H9 (cell line): ENCODE measurements around the gene CHEK1. TPM values are rescaled to one million over a fixed set of nuclear protein-coding genes. Genes with fewer than 3 reads are reported as not detected.

ENCODE experiments used
- DNase-seq: peaks from one replicate; pipeline ENCODE4 v3.0.0-alpha.2; 2017
- H2AFZ ChIP-seq: one replicate; pipeline ENCODE4 v1.6.1; 2013; ENCODE audit warnings: mild to moderate bottlenecking, low read length, control low read depth, moderate library complexity
- H2AK5ac ChIP-seq: 2 replicates; pipeline ENCODE4 v1.6.1; 2013; ENCODE audit warnings: low read length, control low read depth, mixed read lengths; ENCODE audit not compliant: insufficient read length
- H2BK120ac ChIP-seq: one replicate; pipeline ENCODE4 v1.6.1; 2013; ENCODE audit warnings: low read depth, mild to moderate bottlenecking, low read length, control low read depth, inconsistent platforms; ENCODE audit not compliant: poor library complexity, severe bottlenecking
- H2BK12ac ChIP-seq: 2 replicates; pipeline ENCODE4 v1.6.1; 2013; ENCODE audit warnings: low read length, control low read depth, mixed read lengths, low read depth; ENCODE audit not compliant: insufficient read length
- H2BK15ac ChIP-seq: 2 replicates; pipeline ENCODE4 v1.6.1; 2013; ENCODE audit warnings: low read depth, low read length, control low read depth
- H2BK20ac ChIP-seq: one replicate; pipeline ENCODE4 v1.6.1; 2013; ENCODE audit warnings: low read depth, mild to moderate bottlenecking, low read length, control low read depth, inconsistent platforms; ENCODE audit not compliant: poor library complexity, severe bottlenecking
- H2BK5ac ChIP-seq: 2 replicates; pipeline ENCODE4 v1.6.1; 2013; ENCODE audit warnings: low read length, control low read depth, mixed read lengths; ENCODE audit not compliant: insufficient read length
- H3K14ac ChIP-seq: 2 replicates; pipeline ENCODE4 v1.6.1; 2013; ENCODE audit warnings: low read length, control low read depth; ENCODE audit not compliant: insufficient read depth
- H3K18ac ChIP-seq: 2 replicates; pipeline ENCODE4 v1.6.1; 2013; ENCODE audit warnings: low read depth, mild to moderate bottlenecking, mixed read lengths, low read length, control low read depth; ENCODE audit not compliant: insufficient read length
- H3K23ac ChIP-seq: 2 replicates; pipeline ENCODE4 v1.6.1; 2013; ENCODE audit warnings: low read length, control low read depth, mixed read lengths, low read depth; ENCODE audit not compliant: insufficient read length
- H3K23me2 ChIP-seq: 2 replicates; pipeline ENCODE4 v1.6.1; 2013; ENCODE audit warnings: low read depth, mild to moderate bottlenecking, mixed read lengths, low read length, control low read depth; ENCODE audit not compliant: insufficient read length, poor library complexity, severe bottlenecking
- H3K27ac ChIP-seq: 2 replicates; pipeline ENCODE4 v1.5.1; 2013; ENCODE audit warnings: low read length, control low read depth, mixed read lengths, low read depth; ENCODE audit not compliant: insufficient read length
- H3K27me3 ChIP-seq: 2 replicates; pipeline ENCODE4 v1.6.1; 2013; ENCODE audit warnings: low read length, control low read depth, inconsistent platforms; ENCODE audit not compliant: insufficient read depth
- H3K4ac ChIP-seq: 2 replicates; pipeline ENCODE4 v1.6.1; 2013; ENCODE audit warnings: low read depth, mild to moderate bottlenecking, control low read depth, inconsistent platforms, low read length, moderate library complexity
- H3K4me1 ChIP-seq: 2 replicates; pipeline ENCODE4 v1.6.1; 2013; ENCODE audit warnings: low read length, control low read depth, inconsistent platforms; ENCODE audit not compliant: insufficient read depth
- H3K4me2 ChIP-seq: 2 replicates; pipeline ENCODE4 v1.6.1; 2013; ENCODE audit warnings: low read length, control low read depth, mixed read lengths; ENCODE audit not compliant: insufficient read length, insufficient read depth
- H3K56ac ChIP-seq: 2 replicates; pipeline ENCODE4 v1.6.1; 2013; ENCODE audit warnings: low read depth, mild to moderate bottlenecking, mixed read lengths, low read length, control low read depth; ENCODE audit not compliant: insufficient read length
- H3K79me1 ChIP-seq: 2 replicates; pipeline ENCODE4 v1.6.1; 2013; ENCODE audit warnings: low read depth, mild to moderate bottlenecking, moderate library complexity, low read length, control low read depth, inconsistent platforms; ENCODE audit not compliant: insufficient read depth, poor library complexity, severe bottlenecking
- H3K79me2 ChIP-seq: 2 replicates; pipeline ENCODE4 v1.6.1; 2013; ENCODE audit warnings: low read length, control low read depth, inconsistent platforms; ENCODE audit not compliant: insufficient read depth
- H3K9ac ChIP-seq: 2 replicates; pipeline ENCODE4 v1.6.1; 2013; ENCODE audit warnings: low read length, control low read depth, mixed read lengths; ENCODE audit not compliant: insufficient read length; ENCODE audit errors: extremely low read depth
- H3K9me3 ChIP-seq: one replicate; pipeline ENCODE4 v1.6.1; 2013; ENCODE audit warnings: low read depth, low read length, inconsistent platforms; ENCODE audit not compliant: control insufficient read depth
- H3T11ph ChIP-seq: one replicate; pipeline ENCODE4 v1.6.1; 2013; ENCODE audit warnings: mild to moderate bottlenecking, low read length, control low read depth, inconsistent platforms
- H4K20me1 ChIP-seq: one replicate; pipeline ENCODE4 v1.6.1; 2013; ENCODE audit not compliant: control insufficient read depth, insufficient read length, insufficient read depth
- H4K5ac ChIP-seq: 2 replicates; pipeline ENCODE4 v1.6.1; 2013; ENCODE audit warnings: low read depth, mild to moderate bottlenecking, mixed read lengths, low read length, control low read depth; ENCODE audit not compliant: insufficient read length
- H4K8ac ChIP-seq: replicated peaks from 2 replicates; pipeline ENCODE4 v1.6.1; 2013; ENCODE audit warnings: low read length, control low read depth, mixed read lengths, low read depth; ENCODE audit not compliant: insufficient read length
- H4K91ac ChIP-seq: 2 replicates; pipeline ENCODE4 v1.6.1; 2013; ENCODE audit warnings: low read depth, mild to moderate bottlenecking, moderate library complexity, mixed read lengths, low read length, control low read depth; ENCODE audit not compliant: insufficient read length
- H3K27ac Mint-ChIP-seq, 3 experiments: 2 replicates in 2 of 3; 3 replicates in 1 of 3; pipeline ENCODE4 v1.8.0; 2020 to 2021; ENCODE audit warnings: mixed read lengths in 3 of 3, mild to moderate bottlenecking in 1 of 3, moderate library complexity in 1 of 3
- H3K27me3 Mint-ChIP-seq: 2 replicates; pipeline ENCODE4 v1.8.0; 2021; ENCODE audit warnings: low read depth, mild to moderate bottlenecking, moderate library complexity, mixed read lengths
- H3K36me3 Mint-ChIP-seq, 3 experiments: 2 replicates in 2 of 3; 3 replicates in 1 of 3; pipeline ENCODE4 v1.8.0; 2020 to 2021; ENCODE audit warnings: low read depth in 3 of 3, mixed read lengths in 3 of 3; ENCODE audit not compliant: insufficient read depth in 1 of 3
- H3K4me1 Mint-ChIP-seq, 2 experiments: 2 replicates each; pipeline ENCODE4 v1.8.0; 2020; ENCODE audit warnings: mixed read lengths in 2 of 2
- H3K4me3 Mint-ChIP-seq, 2 experiments: 2 replicates in 1 of 2; 3 replicates in 1 of 2; pipeline ENCODE4 v1.8.0; 2020 to 2021; ENCODE audit warnings: mild to moderate bottlenecking in 2 of 2, mixed read lengths in 2 of 2, moderate library complexity in 1 of 2
- H3K9me3 Mint-ChIP-seq, 2 experiments: 2 replicates in 1 of 2; 3 replicates in 1 of 2; pipeline ENCODE4 v1.8.0; 2020; ENCODE audit warnings: mild to moderate bottlenecking in 2 of 2, mixed read lengths in 2 of 2, moderate library complexity in 1 of 2
- CTCF ChIP-seq: fragments of 200-600 bp; sonication (generic); conservative IDR thresholded peaks from 3 replicates; pipeline ENCODE4 v1.8.0; 2021; ENCODE audit warnings: antibody characterized with exemption, mild to moderate bottlenecking
- WGBS: extraction: QIAGEN DNeasy Blood & Tissue Kit; methylation state at CpG from one replicate; pipeline ENCODE4 v1.1.7; 2013; ENCODE audit warnings: missing lambda C conversion rate, low lambda C conversion rate, mixed read lengths; ENCODE audit not compliant: insufficient read length; ENCODE audit errors: extremely low coverage; 5-methylcytosine and 5-hydroxymethylcytosine counted together
- total RNA-seq: library from RNA; stranded (reverse); gene quantifications from 2 replicates; pipeline ENCODE4 v1.2.1, GENCODE V29; 2021

Gene CHEK1
- total RNA-seq, 1 experiment from 2014 or later = 126 TPM

- Histone ChIP-seq H3K18ac (no peak overlapping the region), H3K4me2 (no peak overlapping the region), H3K79me1 (no peaks in the 10 kb centered on the region), H2BK20ac (no peak overlapping the region), H3K4me1 (no peaks in the 10 kb centered on the region), H4K8ac (no peak overlapping the region), H3K14ac (no peak overlapping the region), H3K27ac (no peak overlapping the region), H2BK120ac (no peak overlapping the region), H4K20me1 (no peaks in the 10 kb centered on the region), H3K79me2 (no peaks in the 10 kb centered on the region), H2BK5ac (no peak overlapping the region), H4K5ac (no peak overlapping the region), H3K9ac (no peak overlapping the region), H3K4ac (no peak overlapping the region), H2AFZ (no peak overlapping the region), H2BK12ac (no peak overlapping the region), H2BK15ac (no peak overlapping the region), H4K91ac (no peak overlapping the region), H3K23ac (no peak overlapping the region), H3T11ph (no peak overlapping the region), H3K56ac (no peak overlapping the region), H3K27me3 (no peaks in the 10 kb centered on the region), H3K9me3 (no peaks in the 10 kb centered on the region), H3K23me2 (no peaks in the 10 kb centered on the region), H2AK5ac (no peak overlapping the region)
- H3K4me3 Mint-ChIP-seq = no peak overlapping the region
- no peak for DNase-seq
- no peaks in the 10 kb centered on the region for H3K36me3 Mint-ChIP-seq
- TF ChIP-seq CTCF = peak; percentile 62
- H3K27ac Mint-ChIP-seq = no peak overlapping the region
- H3K4me1 Mint-ChIP-seq = peaks cover 0 to 7% of the 10 kb centered on the region in 2 experiments; a peak in 2 of 4 replicates
- H3K9me3 Mint-ChIP-seq = no peaks in the 10 kb centered on the region
- no CpG with 5 or more reads among the region's 1 CpG for WGBS
- H3K27me3 Mint-ChIP-seq = peaks cover 2% of the 10 kb centered on the region; the same call in 1 of the 2 replicates
Measured at GRCh38 chr11:125724125-125724524, 99.2 kb downstream of the CHEK1 start.

Other genes starting within 250 kb of the CHEK1 start
- 130 and 135 TPM in 2 replicates for gene FEZ1, start 128.9 kb upstream of the CHEK1 start, total RNA-seq
- 146 and 151 TPM in 2 replicates for gene EI24, start 55.7 kb upstream of the CHEK1 start, total RNA-seq
- gene STT3A, start 32.3 kb upstream of the CHEK1 start, total RNA-seq = 125 and 128 TPM in 2 replicates
- not detected in 2 replicates for gene ACRV1, start 55.7 kb downstream of the CHEK1 start, total RNA-seq
- gene PATE1, start 121.1 kb downstream of the CHEK1 start, total RNA-seq = not detected in 2 replicates
- 0.17 and 0.44 TPM in 2 replicates for gene PATE2, start 153.7 kb downstream of the CHEK1 start, total RNA-seq
- not detected in 2 replicates for gene PATE3, start 163.0 kb downstream of the CHEK1 start, total RNA-seq
- not detected in 2 replicates for gene PATE4, start 208.2 kb downstream of the CHEK1 start, total RNA-seq